Neural progenitor cell (in vitro differentiated cells): ENCODE data around the gene NTMT1.

ENCODE experiments used
- CTCF ChIP-seq: fragments of 200-600 bp; sonication (generic); IDR thresholded peaks from 2 replicates; pipeline ENCODE4 v1.5.1; 2017; ENCODE audit warnings: antibody characterized with exemption, mild to moderate bottlenecking
- EZH2 ChIP-seq: fragments of 200-600 bp; sonication (generic); IDR thresholded peaks from 2 replicates; pipeline ENCODE4 v1.6.1; 2017; ENCODE audit warnings: antibody characterized with exemption, mild to moderate bottlenecking, moderate library complexity

GRCh38 chr9:129579294-129579693 lies 46.7 kb upstream of the NTMT1 start:
- TF ChIP-seq CTCF, result no peak
- no peak for TF ChIP-seq EZH2
